Neural cell (in vitro differentiated cells): Measurements from ENCODE around the gene TCOF1.
A peak's percentile ranks its signal among the peaks of the same experiment; 100 is the strongest.

Experiments
- CTCF ChIP-seq: fragments of 450-650 bp; IDR thresholded peaks from 2 replicates; pipeline ENCODE4 v1.5.1; 2014; ENCODE audit warnings: antibody characterized with exemption, mild to moderate bottlenecking, moderate library complexity; ENCODE audit not compliant: poor library complexity, severe bottlenecking
- EP300 ChIP-seq: fragments of 450-650 bp; conservative IDR thresholded peaks from 2 replicates; pipeline ENCODE4 v1.6.1; 2014; ENCODE audit warnings: antibody characterized with exemption, mild to moderate bottlenecking, moderate library complexity; ENCODE audit not compliant: poor library complexity, severe bottlenecking
- EZH2 ChIP-seq: fragments of 200-600, 300-800 bp; shearing (Covaris generic), sonication (generic); IDR thresholded peaks from 2 replicates; pipeline ENCODE4 v1.6.1; 2014; ENCODE audit warnings: antibody characterized with exemption, low read length, borderline replicate concordance, mild to moderate bottlenecking; ENCODE audit not compliant: insufficient read depth, poor library complexity, severe bottlenecking
- MXI1 ChIP-seq: fragments of 450-650 bp; conservative IDR thresholded peaks from 2 replicates; pipeline ENCODE4 v1.6.1; 2014; ENCODE audit warnings: antibody characterized with exemption, mild to moderate bottlenecking; ENCODE audit not compliant: poor library complexity, severe bottlenecking
- POLR2AphosphoS5 ChIP-seq: IDR thresholded peaks from 2 replicates; pipeline ENCODE4 v1.6.1; 2012
- REST ChIP-seq: IDR thresholded peaks from 2 replicates; pipeline ENCODE4 v1.6.1; 2012; ENCODE audit warnings: borderline replicate concordance
- SMC3 ChIP-seq: fragments of 450-650 bp; conservative IDR thresholded peaks from 2 replicates; pipeline ENCODE4 v1.6.1; 2014; ENCODE audit warnings: antibody characterized with exemption, mild to moderate bottlenecking, moderate library complexity; ENCODE audit not compliant: poor library complexity

- TF ChIP-seq POLR2AphosphoS5 (peak; percentile 64), CTCF (no peak), MXI1 (no peak), REST (no peak), EZH2 (no peak), EP300 (peak; percentile 80), SMC3 (no peak)
Observed at GRCh38 chr5:150312518-150312917, 45.0 kb upstream of the TCOF1 start.
